ENCODE measurements around the gene VAV3.

The VAV3 gene

GRCh38 chr1:107933736-107934135 is 31.2 kb downstream of the VAV3 start:
- H3K4me3 ChIP-seq (replicated peaks in 1 of 2; ENCODE audit: low read depth in 2 of 2, low read length in 2 of 2): no peak overlapping the region
- no peak for TF ChIP-seq CTCF (IDR thresholded peaks at IDR 0.05; ENCODE audit: low read depth, low read length)
- no peak for DNase-seq (ENCODE audit: low read depth in 2 of 2)

- TF ChIP-seq CTCF (IDR thresholded peaks at IDR 0.05; ENCODE audit: low read depth, low read length): no peak
- no peak for DNase-seq (ENCODE audit: low read depth in 2 of 2)
- no peak overlapping the region for H3K4me3 ChIP-seq (replicated peaks in 1 of 2; ENCODE audit: low read depth in 2 of 2, low read length in 2 of 2)
Observed at GRCh38 chr1:107930292-107930691, 34.7 kb downstream of the VAV3 start.

GRCh38 chr1:107927820-107928219 is 37.2 kb downstream of the VAV3 start:
- no peak overlapping the region for H3K4me3 ChIP-seq (replicated peaks in 1 of 2; ENCODE audit: low read depth in 2 of 2, low read length in 2 of 2)
- no peak for TF ChIP-seq CTCF (IDR thresholded peaks at IDR 0.05; ENCODE audit: low read depth, low read length)
- DNase-seq (ENCODE audit: low read depth in 2 of 2): no peak

- no peak for TF ChIP-seq CTCF (IDR thresholded peaks at IDR 0.05; ENCODE audit: low read depth, low read length)
- DNase-seq (ENCODE audit: low read depth in 2 of 2): no peak
- no peak overlapping the region for H3K4me3 ChIP-seq (replicated peaks in 1 of 2; ENCODE audit: low read depth in 2 of 2, low read length in 2 of 2)
Observed at GRCh38 chr1:107926436-107927080, 38.4 kb downstream of the VAV3 start.

GRCh38 chr1:107925565-107925964 is 39.4 kb downstream of the VAV3 start:
- DNase-seq (ENCODE audit: low read depth in 2 of 2): no peak
- no peak overlapping the region for H3K4me3 ChIP-seq (replicated peaks in 1 of 2; ENCODE audit: low read depth in 2 of 2, low read length in 2 of 2)
- TF ChIP-seq CTCF (IDR thresholded peaks at IDR 0.05; ENCODE audit: low read depth, low read length): no peak

- TF ChIP-seq CTCF (IDR thresholded peaks at IDR 0.05; ENCODE audit: low read depth, low read length): no peak
- no peak overlapping the region for H3K4me3 ChIP-seq (replicated peaks in 1 of 2; ENCODE audit: low read depth in 2 of 2, low read length in 2 of 2)
- DNase-seq (ENCODE audit: low read depth in 2 of 2): no peak
Observed at GRCh38 chr1:107920999-107921398, 44.0 kb downstream of the VAV3 start.

- no peak overlapping the region for H3K4me3 ChIP-seq (replicated peaks in 1 of 2; ENCODE audit: low read depth in 2 of 2, low read length in 2 of 2)
- no peak for TF ChIP-seq CTCF (IDR thresholded peaks at IDR 0.05; ENCODE audit: low read depth, low read length)
Observed at GRCh38 chr1:107920561-107920960, 44.4 kb downstream of the VAV3 start.

More at GRCh38 chr1:107920561-107920960, 44.4 kb downstream of the VAV3 start:
- DNase-seq (ENCODE audit: low read depth in 2 of 2): no peak
